Left renal pelvis (tissue), 4 donors: ENCODE results near the gene MARK4. TPM values are rescaled to one million over a fixed set of nuclear protein-coding genes. Genes with fewer than 3 reads are reported as not detected.
"Not testable (repeated sequence)": the region's sequence is repeated elsewhere in the genome, so short reads cannot be mapped to it uniquely, and the experiment has no call there.

Experiments used
- DNase-seq, 4 donors: peaks; one replicate each; pipeline ENCODE4 v3.0.0-alpha.2; 2013; ENCODE audit warnings: low read depth in 4 of 4, low spot score in 3 of 4
- polyA plus RNA-seq, 4 donors: library from polyadenylated mRNA; unstranded; fragments of 120-200 nt; gene quantifications; one replicate each; pipeline ENCODE4 v1.2.1, GENCODE V29; 2013; ENCODE audit not compliant: insufficient read length in 4 of 4

Gene MARK4
- polyA plus RNA-seq, result 10 to 100 TPM; 33.2 to 45.1 (median 38.6) TPM

DNA sequence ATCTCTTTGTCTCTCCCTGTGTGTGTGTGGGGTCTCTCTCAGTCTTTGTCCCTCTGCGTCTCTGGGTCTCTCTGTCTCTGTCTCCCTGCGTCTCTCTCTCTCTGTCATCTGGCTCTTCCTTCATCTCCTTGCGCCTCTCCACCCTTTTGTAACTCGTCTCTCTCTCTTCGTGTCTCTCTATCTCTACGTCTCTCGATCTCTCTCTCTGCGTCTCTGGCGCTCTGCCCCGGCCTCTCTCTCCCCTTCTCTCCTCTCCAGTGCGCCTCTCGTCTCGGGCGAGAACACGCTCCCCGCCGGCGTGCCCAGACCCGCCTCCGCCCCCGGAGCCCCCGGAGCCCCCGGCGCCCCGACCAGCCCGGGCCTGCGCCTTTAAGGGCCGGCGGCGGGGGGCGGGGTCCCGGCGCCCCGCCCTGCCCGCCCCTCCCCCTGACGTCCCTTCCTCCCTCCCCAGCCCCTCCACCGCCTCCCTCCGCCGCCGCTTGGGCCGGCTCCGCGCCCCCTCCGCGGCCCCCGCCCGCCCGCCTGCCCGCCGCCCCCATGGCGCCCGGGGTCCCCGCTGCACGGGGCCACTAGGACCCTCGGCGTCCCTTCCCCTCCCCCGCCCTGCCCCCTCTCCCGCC is at the start of gene MARK4:
TSS of gene MARK4 (plus strand) at position 440 of the 620 bp plus-strand sequence. CDS start 318 bp downstream, outside the sequence.
- no peak for DNase-seq

DNA sequence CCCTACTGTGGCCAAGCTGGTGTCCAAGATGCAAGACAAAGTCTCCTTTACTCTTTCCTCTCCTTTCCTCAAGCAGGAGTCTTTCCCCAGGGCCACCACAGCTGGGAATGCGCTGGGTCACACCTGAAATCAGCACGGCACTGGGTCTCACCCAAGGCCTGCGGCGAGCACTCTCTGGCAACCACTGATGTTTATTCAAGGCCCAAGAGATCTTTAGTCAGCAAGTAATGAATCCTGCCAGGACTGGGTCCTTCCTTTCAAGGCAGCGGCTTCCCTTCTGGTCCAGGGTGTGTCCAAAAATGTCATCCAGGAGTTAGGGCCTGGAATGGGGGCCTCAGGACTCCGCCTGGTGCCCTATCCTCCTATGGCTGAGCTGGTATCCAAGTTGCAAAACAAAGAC is 48.4 kb upstream of the MARK4 start:
- no peak for DNase-seq

DNA sequence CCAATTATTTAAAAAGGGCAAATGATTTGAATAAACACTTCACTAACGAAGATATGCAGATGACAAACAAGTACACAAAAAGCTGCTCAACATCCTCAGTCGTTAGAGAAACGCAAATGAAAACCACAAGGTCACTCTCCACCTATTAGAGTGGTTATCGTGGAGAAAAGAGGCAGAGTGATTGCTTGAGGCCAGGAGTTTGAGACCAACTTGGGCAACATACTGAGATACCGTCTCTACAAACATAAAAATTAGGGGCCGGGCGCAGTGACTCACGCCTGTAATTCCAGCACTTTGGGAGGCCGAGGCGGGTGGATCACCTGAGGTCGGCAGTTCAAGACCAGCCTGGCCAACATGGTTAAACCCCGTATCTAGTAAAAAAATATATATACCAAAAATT is 45.3 kb upstream of the MARK4 start:
- DNase-seq, result no peak

DNA sequence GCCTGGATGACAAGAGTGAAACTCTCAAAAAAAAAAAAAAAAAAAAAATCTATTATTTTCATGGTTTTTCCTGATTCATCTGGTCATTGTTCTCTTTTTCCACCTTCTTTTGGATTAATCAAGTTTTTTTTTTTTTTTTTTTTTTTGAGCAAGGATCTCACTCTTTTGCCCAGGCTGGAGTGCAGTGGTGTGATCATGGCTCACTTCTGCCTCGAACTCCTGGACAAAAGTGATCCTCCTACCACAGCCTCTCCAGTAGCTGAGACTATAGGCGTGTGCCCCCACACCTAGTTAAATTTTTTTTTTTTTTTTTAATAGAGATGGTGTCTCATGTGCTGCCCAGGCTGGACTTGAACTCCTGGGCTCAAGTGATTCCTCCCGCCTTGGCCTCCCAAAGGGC is 44.7 kb upstream of the MARK4 start:
- no peak for DNase-seq

DNA sequence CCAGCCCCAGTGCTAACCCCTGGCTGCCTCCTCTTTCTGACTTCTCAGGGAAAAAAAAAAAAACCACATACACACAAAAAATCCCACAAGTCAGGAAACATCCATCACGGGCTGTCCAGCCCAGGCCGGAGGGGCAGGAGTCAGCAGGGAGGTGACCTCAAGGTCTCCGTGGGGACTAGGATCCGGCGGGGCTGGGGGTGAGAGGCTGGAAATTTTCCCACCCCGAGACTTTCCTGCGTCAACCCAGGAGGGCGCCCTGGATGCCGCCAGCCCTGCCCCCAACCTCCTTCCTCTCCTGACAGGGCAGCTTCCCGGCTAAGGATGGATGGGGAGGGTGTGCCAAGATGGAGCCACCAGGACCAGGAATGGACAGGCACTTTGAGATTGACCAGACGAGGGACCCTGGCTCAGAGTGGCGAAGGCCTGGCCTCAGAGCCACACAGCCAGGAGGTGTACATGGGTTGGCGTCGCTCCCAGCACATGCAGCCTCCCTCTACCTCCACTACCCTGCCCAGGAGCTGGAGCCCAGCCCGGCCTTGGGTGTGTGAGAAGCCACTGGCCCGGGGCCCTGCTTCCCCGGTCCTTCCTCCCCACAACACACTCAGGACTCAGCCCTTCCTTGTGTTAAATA is 39.2 kb upstream of the MARK4 start:
- DNase-seq, result no peak

DNA sequence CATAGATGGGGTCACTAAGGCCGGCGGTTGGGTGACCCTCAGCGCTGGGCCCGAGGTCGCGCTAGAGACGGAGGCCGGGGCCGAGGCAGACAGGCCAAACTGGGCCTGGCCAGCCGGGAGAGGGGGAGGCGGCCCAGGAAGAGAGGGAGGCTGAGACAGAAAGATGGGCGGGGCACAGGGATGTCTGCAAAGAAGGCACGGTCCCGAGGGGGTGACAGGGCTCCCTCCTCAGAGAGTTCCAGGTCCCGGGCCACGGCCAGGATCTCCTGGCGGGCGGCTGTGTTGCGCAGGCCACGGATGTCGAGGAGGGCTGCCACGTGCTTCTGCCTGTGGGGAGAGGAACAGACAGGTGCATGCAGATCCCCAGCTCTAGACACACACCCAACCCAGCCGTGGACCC is 38.0 kb upstream of the MARK4 start:
- no peak for DNase-seq

DNA sequence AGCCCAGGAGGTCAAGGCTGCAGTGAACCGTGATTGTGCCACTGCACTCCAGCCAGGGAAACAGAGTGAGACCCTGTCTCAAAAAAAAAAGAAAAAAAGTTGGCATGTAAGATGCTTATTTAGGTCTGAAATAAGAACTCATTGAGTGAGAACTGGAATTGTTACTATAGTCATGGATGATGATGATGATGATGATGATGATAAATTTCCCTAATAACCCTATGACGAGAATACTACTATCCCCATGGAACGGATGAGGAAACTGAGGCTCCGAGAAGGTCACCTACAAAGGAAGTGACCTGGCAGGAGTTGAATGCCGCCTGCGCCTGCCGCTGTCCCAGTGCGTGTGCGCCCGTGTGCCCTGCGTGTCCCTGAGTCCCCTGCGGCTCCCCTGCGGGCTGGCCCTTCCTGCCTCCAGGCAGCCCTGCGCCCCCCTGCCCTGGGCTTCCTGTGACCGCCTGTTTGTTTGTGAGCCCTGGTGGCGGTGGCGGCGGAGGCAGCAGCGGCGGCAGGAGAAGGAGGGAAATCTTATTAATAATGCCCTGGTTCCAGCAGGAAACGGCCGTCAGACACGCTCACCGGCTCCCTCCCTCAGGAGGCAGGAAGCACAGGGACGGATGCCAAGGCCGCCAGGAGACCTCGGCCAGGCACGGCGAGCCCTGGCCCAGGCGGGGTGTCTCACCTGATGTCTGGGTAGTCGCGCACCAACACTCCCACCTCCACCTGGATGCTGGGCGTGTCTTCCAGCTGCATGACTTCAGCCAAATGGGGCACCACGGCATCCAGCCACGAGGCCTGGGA is 35.5 kb upstream of the MARK4 start:
- DNase-seq, result no peak

DNA sequence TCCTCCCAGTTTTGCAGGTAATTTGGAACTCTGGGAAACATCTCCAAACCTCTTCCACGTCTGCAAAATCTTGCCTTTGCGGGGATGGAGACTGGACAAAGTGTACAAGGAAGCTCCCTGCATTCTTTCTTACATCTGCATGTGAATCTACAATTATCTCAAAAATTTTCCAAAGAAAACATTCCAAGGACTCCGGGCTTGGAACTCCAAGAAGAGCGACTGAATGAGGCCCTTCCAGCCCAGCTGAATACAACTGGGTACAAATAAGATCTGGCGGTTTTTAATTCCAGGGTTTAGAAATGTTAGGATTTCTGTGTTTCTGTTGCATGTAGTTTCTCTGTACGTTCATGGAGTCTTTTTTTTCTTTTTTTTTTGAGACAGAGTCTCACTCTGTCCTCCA is 34.4 kb upstream of the MARK4 start:
- DNase-seq, result no peak

DNA sequence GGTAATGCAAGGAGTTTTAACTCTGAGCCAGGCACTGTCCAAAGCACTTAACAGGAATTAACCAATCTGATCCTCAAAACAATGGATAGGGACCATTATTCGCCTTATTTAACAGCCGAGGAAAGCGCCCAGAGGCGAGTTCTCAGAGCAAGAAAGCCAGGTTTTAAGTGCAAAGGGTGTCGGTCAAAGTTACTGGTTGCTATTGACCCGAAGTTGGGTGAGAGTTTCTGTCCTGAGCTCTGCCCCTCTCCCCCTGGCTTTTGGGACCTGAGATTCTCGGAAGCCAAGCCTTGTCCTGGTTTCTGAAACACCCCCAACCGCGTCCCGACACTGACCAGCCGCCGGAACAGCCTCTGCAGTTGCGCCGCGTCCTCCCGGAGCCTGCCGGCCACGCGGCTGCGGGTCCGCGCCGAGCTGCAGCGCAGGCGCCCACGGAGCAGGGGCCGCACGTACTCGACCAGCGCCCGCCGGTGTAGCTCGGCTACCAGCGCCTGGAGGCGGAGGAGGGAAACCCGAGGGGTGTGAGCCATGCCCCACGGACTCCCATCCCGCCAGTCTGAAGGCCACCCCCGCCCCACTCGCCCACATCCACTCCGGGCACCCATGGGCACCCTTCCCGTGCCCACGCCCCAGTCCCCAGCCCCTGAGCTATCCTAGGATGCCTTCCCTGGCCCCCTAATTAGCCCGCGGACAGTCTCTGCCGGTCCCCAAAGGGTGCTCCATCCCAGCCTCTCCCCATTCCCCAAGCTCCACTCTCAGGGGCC is 33.7 kb upstream of the MARK4 start:
- no peak for DNase-seq

DNA sequence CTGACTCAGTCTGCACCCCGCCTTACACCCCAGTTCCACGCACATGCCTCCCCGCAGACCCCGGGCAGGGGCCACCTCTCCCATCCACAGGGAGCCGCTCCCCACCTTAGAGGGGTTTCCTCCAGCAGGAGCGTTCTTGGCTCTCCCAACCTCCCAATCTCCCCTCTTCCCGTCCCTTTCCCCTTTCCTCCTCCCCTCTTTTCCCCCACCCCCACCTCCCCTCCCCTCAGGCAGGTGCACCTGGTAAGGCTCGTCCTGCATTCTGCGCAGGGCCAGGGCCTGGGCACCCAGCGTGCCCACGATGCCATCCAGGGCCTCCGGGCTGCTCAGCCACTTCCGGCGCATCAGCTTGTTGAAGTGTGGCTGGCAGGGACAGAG is 33.1 kb upstream of the MARK4 start:
- no peak for DNase-seq

DNA sequence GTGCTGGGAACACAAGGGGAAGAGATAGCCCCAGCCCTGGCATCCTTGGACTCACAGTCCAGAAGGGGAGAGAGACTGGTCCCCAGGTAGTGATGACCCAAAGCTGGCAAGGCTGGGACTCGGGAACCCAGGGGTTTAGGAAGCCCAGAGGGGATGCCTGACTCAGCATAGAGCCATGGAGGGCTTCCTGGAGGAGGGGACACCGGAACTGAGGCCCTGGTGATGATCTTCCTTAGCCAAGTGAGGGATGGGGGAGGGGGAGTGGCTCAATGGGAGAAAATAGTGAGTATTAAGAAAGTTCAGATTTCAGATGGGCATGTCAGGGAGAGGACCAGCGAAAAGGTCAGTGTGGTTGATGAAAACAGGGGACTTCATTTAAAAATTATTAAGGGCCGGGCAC is 32.6 kb upstream of the MARK4 start:
- DNase-seq, result no peak

DNA sequence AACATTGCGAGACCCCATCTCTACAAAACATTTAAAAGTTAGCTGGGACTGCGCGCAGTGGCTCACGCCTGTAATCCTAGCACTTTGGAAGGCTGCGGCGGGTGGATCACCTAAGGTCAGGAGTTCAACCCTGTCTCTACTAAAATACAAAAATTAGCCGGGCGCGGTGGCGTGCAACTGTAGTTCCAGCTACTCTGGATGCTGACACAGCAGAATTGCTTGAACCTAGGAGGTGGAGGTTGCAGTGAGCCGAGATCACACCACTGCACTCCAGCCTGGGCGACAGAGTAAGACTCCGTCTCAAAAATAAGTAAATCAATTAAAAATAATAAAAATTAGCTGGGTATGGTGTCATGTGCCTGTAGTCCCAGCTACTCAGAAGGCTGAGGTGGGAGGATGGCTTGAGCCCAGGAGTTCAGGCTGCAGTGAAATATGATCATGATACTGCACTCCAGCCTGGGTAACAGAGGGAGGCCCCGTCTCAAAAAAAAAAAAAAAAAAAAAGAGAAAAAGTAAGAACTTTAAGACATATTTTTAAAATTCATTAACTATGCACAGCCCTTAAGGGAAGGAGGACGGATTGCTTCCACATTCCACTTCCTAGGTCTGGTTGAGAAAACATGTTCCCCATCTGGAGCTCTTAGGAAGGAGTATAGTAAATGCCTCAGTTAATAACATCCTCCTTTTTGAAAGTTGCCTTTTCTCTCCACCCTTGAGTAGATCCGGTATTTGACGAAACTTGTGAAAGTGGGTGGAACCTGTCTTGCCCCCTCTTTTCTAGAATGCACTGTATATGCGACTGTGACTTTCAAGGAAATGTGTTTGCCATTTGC is 31.9 kb upstream of the MARK4 start:
- no peak for DNase-seq

DNA sequence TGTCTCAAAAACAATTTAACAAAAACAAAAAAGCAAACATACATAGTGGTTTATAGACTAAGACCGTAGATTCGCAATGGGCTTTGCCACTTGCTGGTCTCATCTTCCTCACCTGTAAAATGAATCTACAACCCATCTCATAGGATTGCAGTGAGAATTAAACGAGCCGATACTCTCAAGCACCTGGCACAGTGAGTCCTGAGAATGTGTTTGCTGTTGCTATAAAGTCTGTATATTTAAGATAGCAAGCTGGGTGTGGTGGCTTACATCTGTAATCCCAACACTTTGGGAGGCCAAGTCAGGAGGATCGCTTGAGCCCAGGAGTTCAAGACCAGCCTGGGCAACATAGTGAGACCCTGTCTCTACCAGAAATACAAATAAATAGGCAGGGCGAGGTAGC is 28.3 kb upstream of the MARK4 start:
- DNase-seq, result no peak

DNA sequence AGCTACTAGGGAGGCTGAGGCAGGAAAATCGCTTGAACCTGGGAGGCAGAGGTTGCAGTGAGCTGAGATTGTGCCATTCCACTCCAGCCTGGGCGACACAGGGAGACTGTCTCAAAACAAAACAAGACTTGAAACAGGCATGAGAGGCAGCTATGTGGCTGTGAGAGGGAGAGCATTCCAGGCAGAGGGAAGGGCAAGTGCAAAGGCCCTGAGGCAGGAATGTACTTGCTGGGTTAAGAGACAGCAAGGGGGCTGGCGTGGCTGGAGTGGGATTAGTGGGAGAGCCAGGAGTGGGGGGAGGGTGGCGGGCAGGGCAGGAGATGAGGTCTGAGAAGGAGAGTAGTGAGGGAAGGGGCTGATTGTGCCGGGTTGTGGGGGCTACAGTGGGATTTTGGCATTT is 27.2 kb upstream of the MARK4 start:
- DNase-seq, result no peak

DNA sequence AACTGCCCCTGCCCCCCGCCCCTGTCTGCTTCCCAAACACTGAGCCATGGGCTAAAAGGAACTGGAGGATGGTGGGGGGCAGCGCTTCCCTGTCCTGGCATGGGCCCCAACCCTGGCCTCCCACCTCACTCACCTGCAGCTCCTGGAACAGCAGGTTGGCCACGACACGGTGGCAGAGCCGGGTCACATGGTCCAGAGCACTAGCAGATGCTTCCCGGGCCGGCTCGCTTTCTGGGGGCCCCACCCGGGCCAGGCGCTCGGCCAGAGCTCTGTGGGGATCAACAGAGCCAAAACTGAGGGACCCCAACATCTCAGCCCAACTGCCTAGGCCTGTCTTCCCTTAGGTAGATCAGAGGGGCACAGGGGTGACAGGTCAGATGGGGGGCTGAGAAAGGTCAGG is 26.4 kb upstream of the MARK4 start:
- DNase-seq, result no peak

DNA sequence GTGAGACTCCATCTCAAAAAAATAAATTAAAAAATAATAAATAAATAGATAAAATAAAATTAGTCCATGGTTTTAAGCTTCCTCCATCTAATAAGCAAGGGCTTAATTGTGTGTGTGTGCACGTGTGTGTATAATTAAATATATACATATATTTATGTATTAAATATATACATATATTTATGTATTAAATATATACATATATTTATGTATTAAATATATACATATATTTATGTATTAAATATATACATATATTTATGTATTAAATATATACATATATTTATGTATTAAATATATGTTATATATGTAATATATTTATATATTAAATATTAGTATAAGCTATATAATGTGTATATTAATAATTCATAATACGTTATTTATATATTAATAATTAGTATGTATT is 22.0 kb upstream of the MARK4 start:
- not testable (repeated sequence) for DNase-seq

DNA sequence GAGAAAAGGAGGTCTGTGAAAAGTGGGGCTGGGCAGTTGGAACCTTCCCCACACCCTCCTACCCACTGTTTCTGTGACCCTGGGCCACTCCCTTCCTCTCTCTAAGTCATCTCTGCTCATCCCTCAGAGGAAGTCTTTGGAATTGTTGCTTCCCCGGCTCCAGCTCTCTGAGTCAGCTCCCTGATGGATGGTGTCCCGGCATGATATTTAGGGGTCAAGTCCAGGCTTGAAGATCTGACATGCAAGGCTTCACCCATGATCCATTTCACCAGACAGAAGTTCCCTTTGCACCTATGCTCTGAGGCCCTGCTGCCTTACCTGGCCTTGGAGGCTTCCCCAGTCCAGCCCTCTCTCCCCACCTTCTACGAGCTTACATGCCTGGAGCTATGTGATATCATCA is 19.2 kb upstream of the MARK4 start:
- DNase-seq, result no peak

DNA sequence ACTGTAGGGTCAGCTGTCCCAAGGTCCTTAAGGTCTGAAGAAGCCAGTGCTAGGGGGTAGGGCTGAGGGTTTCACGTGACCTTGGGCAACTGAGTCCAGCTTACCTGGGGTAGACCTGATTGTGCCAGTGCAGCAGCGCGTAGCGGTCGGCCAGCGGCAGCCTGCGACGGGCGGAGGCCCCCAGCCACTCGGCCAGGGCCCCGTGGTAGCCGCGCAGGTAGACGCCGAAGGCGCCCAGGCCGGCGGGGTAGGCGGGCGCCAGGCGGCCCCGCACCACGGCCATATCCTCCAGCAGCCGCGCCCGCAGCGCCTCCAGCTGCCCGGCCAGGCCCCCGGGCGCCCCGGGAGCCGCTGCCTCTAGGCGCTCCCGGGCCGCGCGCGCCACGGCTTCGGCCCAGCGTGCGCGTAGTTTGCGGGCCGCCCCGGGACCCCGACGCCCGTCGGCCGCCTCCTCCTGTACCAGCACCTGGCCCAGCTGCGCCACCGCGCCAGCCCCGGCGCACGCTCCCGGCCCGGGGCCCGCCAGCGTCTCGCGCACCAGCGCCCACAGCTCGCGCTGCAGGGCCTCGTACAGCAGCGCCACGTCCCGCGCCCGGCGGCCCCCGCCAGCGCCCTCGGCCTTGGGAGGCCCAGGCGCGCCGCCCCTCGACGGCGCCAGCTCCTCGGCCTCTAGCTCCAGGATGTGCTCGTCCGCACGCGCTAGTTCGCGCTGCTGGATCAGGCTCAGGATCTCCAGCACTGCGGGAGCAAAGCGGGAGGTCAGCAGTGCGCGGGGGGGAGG is 16.8 kb upstream of the MARK4 start:
- no peak for DNase-seq

DNA sequence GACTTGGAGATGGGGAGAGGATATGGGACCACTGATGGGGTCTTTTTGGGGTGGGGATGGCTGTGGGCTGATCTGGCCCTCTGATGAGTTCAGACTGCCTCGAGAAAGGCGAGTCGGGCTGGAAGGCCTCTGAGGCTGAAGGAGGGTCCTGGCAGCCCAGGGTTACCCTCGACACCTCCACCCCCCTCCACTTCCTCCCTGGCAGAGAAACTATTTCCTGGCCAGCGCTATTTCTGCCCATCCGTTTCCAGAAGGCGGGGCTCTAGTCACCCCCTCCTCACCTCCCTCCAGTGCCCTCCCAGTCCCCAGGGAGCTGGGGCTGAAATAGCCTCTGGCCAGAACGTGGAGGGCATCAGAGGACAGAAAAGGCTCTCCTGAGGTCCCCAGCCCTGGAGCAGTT is 15.6 kb upstream of the MARK4 start:
- no peak for DNase-seq

DNA sequence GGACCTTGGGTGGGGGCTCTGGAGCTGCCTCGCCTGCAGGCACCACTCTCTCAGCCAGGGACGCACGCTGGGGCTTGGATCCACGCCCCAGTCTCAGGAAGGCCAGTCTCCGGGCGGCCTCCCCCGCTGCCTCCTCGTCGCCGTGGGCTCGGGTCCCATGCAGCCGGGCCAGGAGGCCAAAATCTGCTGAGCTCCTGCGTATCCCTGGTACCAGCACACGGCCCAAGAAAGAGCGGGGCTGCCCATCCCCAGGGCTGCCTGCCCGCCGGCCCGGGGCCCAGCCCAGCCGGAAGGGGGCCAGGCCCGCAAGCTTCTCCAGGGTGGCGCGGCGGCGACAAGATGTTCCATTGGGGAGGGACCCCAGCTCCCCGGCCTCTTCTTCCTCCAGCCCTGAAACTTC is 12.5 kb upstream of the MARK4 start:
- no peak for DNase-seq
